BJ (cell line): ENCODE data around the gene NOC2L. TPM values are rescaled to one million over a fixed set of nuclear protein-coding genes. Genes with fewer than 3 reads are reported as not detected.

ENCODE experiments used
- CTCF ChIA-PET: fragments of 350-600 bp; formaldehyde crosslinking; extraction: SDS; loops from one replicate; lab custom pipeline; 2021; ENCODE audit warnings: antibody characterized with exemption, inconsistent platforms; lab: Yijun Ruan, JAX
- POLR2A ChIA-PET: fragments of 300-600 bp; sonication (Branson Sonifier 250); formaldehyde crosslinking; extraction: SDS; loops from one replicate; lab custom pipeline; 2021; ENCODE audit warnings: antibody characterized with exemption; lab: Charles Lee
- DNase-seq: peaks from one replicate; pipeline ENCODE4 v3.0.0-alpha.2; 2011; ENCODE audit warnings: low read depth
- H3K27me3 ChIP-seq: 2 replicates; pipeline ENCODE4 v1.6.0; 2011; ENCODE audit warnings: low read length; ENCODE audit not compliant: control insufficient read depth, insufficient read depth
- H3K36me3 ChIP-seq: 2 replicates; pipeline ENCODE4 v1.5.1; 2011; ENCODE audit warnings: low read length; ENCODE audit not compliant: control insufficient read depth, insufficient read depth
- H3K4me3 ChIP-seq: 2 replicates; pipeline ENCODE4 v1.5.1; 2011; ENCODE audit warnings: low read depth, mild to moderate bottlenecking, control low read depth, low read length
- polyA plus RNA-seq: library from polyadenylated mRNA; depleted of rRNA; stranded (reverse); fragments of >200 nt; gene quantifications from 2 replicates; pipeline ENCODE4 v1.2.3, GENCODE V29; 2011
- TF ChIP-seq, protein P1 (sequence below): IDR thresholded peaks from 2 replicates; pipeline ENCODE4 v1.5.1; 2011; ENCODE audit warnings: low read depth, mild to moderate bottlenecking, control low read depth, inconsistent platforms, low read length, moderate library complexity; ENCODE audit not compliant: insufficient read depth

NOC2L gene
- polyA plus RNA-seq, 1 experiment, result 49.7 TPM

DNA sequence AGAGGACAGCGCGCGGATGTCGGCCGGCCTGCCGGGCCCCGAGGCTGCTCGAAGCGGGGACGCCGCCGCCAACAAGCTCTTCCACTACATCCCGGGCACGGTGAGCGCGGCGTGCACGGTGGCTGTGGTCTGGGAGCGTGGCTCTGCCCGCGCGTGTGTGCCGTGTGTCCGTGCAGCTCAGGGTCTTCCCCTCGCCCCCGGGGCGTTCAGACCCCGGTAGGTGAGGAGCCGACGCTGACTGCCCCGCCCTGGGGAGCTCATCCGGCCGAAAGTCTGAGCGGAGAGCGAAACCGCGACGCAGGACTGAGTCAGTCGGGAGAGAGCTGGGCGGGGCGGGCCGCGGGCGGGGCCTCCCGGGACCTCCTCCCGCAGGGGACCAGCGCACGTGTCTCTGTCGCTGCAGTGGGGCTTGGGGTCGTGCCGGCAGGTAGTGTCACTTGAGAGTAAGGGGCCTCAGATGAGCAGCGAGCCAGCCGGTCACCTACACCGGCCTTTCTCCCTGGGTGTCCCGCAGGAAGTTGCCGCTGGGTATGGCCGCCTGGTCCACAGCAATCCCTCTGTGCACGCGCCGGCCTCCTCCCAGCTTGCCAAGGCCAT lies 7.7 kb upstream of the NOC2L start:
- Histone ChIP-seq H3K27me3 (no peaks in the 10 kb centered on the region), H3K4me3 (peak overlapping the region; percentile 79), H3K36me3 (peaks cover 11% of the 10 kb centered on the region; the same call in 1 of the 2 replicates)
- TF ChIP-seq, protein P1, sequence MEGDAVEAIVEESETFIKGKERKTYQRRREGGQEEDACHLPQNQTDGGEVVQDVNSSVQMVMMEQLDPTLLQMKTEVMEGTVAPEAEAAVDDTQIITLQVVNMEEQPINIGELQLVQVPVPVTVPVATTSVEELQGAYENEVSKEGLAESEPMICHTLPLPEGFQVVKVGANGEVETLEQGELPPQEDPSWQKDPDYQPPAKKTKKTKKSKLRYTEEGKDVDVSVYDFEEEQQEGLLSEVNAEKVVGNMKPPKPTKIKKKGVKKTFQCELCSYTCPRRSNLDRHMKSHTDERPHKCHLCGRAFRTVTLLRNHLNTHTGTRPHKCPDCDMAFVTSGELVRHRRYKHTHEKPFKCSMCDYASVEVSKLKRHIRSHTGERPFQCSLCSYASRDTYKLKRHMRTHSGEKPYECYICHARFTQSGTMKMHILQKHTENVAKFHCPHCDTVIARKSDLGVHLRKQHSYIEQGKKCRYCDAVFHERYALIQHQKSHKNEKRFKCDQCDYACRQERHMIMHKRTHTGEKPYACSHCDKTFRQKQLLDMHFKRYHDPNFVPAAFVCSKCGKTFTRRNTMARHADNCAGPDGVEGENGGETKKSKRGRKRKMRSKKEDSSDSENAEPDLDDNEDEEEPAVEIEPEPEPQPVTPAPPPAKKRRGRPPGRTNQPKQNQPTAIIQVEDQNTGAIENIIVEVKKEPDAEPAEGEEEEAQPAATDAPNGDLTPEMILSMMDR, result no peak
- ChIA-PET POLR2A (no interaction called here), CTCF (interaction anchor here (1.0 to 2.6 kb wide), 4 partner anchors 9 to 97 kb away, joined by 4 to 11 read pairs (median 6); no protein-coding TSS in a partner anchor)
- DNase-seq, result no peak

DNA sequence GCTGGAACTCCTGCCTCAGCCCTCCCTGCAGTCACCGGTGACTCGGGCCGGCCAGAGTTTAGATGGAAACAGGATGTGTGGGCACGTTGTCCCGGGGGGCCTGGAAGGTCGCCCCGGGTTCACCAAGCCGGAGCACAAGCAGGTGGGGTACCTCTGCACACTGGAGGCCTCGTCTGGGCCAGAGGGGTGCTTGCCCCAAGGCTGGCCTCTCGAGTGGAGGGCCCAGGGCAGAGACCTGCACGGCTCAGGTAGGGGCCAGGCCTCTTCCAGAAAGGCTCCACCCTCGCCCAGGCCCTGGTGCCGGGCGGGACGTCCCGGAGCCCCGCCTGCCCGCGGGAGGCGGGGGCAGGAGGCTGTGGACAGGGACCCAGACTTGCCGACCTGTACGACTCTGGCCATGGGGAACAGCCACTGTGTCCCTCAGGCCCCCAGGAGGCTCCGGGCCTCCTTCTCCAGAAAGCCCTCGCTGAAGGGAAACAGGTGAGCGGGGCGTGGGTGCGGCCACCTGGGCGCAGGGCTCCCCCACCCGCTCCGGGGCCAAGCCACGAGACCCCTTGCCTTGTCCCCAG lies 7.2 kb upstream of the NOC2L start, which contains the start of gene PLEKHN1:
Gene PLEKHN1 (plus strand): TSS at position 348 of the 569 bp plus-strand sequence. CDS start 50 bp downstream, at position 398.
- TF ChIP-seq, protein P1, result no peak
- Histone ChIP-seq H3K4me3 (peak within 1 kb of the TSS; percentile 79), H3K36me3 (peaks cover 11% of the 10 kb centered on the region; the same call in 1 of the 2 replicates), H3K27me3 (no peaks in the 10 kb centered on the region)
- ChIA-PET CTCF (interaction anchor here (1.0 to 2.6 kb wide), 4 partner anchors 10 to 97 kb away, joined by 3 to 11 read pairs (median 6); no protein-coding TSS in a partner anchor), POLR2A (no interaction called here)
- DNase-seq, result no peak

DNA sequence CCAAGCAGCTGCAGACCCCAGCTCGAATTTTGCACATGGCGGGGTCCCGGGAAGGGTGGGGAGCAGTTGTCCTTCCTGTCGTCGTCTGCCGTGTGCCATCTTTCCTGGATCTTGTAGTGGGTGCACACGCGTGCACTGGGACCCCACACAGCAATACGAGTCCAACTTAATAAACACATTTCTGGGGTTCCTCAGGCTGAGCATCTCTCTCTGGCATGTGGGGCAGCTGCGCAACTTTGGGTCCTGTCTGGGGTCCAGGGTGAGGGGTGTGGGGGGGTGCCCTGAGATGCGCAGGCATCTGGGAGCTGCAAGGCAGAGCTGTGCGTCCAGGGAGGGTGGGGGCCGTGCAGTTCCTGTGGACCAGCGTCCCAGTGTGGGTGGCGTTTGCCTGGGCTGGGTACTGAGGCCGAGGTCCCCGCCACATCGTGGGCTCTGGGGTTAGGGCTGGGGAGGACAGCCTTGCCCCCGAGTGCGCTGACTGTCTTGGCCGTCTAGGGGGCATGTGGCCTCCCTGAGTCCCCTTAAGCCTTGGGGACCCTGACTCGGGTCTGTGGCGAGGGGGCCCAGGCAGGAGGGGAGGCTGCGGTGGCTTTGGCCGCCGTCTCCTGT lies 6.6 kb upstream of the NOC2L start:
- CTCF ChIA-PET, result interaction anchor here (1.0 to 2.6 kb wide), 2 partner anchors 10 to 45 kb away, joined by 3 to 11 read pairs; no protein-coding TSS in a partner anchor
- peaks cover 11% of the 10 kb centered on the region; the same call in 1 of the 2 replicates for H3K36me3 ChIP-seq
- POLR2A ChIA-PET, result no interaction called here
- H3K4me3 ChIP-seq, result no peak overlapping the region
- no peaks in the 10 kb centered on the region for H3K27me3 ChIP-seq
- TF ChIP-seq, protein P1, result no peak
- no peak for DNase-seq

DNA sequence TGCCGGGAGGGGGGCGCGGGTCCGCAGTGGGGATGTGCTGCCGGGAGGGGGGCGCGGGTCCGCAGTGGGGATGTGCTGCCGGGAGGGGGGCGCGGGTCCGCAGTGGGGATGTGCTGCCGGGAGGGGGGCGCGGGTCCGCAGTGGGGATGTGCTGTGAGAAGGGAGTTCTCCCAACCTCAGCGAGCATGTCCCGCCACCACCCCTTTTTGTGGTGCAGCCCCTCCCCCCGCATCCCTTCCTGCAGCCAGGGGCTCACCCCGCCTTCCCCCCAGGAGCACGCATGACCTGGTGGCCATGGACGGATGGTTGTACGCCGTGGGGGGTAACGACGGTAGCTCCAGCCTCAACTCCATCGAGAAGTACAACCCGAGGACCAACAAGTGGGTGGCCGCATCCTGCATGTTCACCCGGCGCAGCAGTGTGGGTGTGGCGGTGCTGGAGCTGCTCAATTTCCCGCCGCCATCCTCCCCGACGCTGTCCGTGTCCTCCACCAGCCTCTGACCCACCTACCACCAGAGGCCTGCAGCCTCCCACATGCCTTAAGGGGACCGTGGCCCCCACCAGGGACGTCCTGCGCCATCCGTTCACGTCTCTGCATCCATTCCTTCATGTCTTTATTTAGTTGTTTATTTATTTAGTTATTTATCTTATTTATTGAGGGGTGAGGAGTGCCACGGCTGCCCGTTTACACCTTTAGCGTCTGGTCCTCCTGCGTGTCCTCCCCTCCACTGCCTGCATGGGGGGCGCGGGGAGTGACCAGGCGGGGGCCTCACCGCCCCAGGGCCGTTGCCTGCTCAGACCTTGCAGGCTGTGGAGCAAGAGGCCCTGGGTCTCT lies 5.9 kb upstream of the NOC2L start:
- Histone ChIP-seq H3K27me3 (no peaks in the 10 kb centered on the region), H3K36me3 (peaks cover 11% of the 10 kb centered on the region; the same call in 1 of the 2 replicates), H3K4me3 (no peak overlapping the region)
- TF ChIP-seq, protein P1, result no peak
- no peak for DNase-seq
- ChIA-PET POLR2A (no interaction called here), CTCF (interaction anchor here (1.0 to 2.6 kb wide), 2 partner anchors 11 to 44 kb away, joined by 3 to 11 read pairs; no protein-coding TSS in a partner anchor)
